ENCODE results near the gene SH3RF3.
A peak's percentile ranks its signal among the peaks of the same experiment; 100 is the strongest.

Gene SH3RF3

GRCh38 chr2:109494351-109494750, 365.3 kb downstream of the SH3RF3 start:
- ChIA-PET POLR2A (no interaction called here), CTCF (interaction anchor here (1.4 kb wide), 1 partner anchor 62 kb away, joined by 3 read pairs; no protein-coding TSS in a partner anchor)
- Histone ChIP-seq H3K9me3 (ENCODE audit: control extremely low read depth in 1 of 5, control insufficient read depth in 4 of 5, insufficient read depth in 2 of 5, low read depth in 1 of 5, low read length in 4 of 5) (no peaks in the 10 kb centered on the region), H3K4me3 (ENCODE audit: control insufficient read depth in 1 of 7, extremely low read depth in 1 of 7, insufficient read depth in 4 of 7, low read depth in 2 of 7, low read length in 6 of 7) (no peak overlapping the region), H3K27ac (ENCODE audit: insufficient read depth in 1 of 2, low read depth in 1 of 2, low read length in 2 of 2, poor library complexity in 1 of 2, severe bottlenecking in 2 of 2) (no peak overlapping the region), H3K4me1 (ENCODE audit: control extremely low read depth in 1 of 4, control insufficient read depth in 4 of 4, insufficient read depth in 4 of 4, low read length in 3 of 4) (peaks cover 0 to 16% (median 10%) of the 10 kb centered on the region in 4 experiments), H3K36me3 (ENCODE audit: control insufficient read depth in 4 of 4, insufficient read depth in 4 of 4, low read length in 3 of 4) (no peaks in the 10 kb centered on the region), H3K27me3 (replicated peaks in 2 of 5; ENCODE audit: control insufficient read depth in 4 of 5, insufficient read depth in 5 of 5, low read length in 4 of 5) (no peaks in the 10 kb centered on the region)
- no peak for DNase-seq
- 90% methylated on average over 3 of the region's 3 CpGs for WGBS (ENCODE audit: insufficient coverage)

- Histone ChIP-seq H3K27me3 (replicated peaks in 2 of 5; ENCODE audit: control insufficient read depth in 4 of 5, insufficient read depth in 5 of 5, low read length in 4 of 5) (no peaks in the 10 kb centered on the region), H3K36me3 (ENCODE audit: control insufficient read depth in 4 of 4, insufficient read depth in 4 of 4, low read length in 3 of 4) (no peaks in the 10 kb centered on the region), H3K4me3 (ENCODE audit: control insufficient read depth in 1 of 7, extremely low read depth in 1 of 7, insufficient read depth in 4 of 7, low read depth in 2 of 7, low read length in 6 of 7) (no peak overlapping the region), H3K9me3 (ENCODE audit: control extremely low read depth in 1 of 5, control insufficient read depth in 4 of 5, insufficient read depth in 2 of 5, low read depth in 1 of 5, low read length in 4 of 5) (no peaks in the 10 kb centered on the region), H3K4me1 (ENCODE audit: control extremely low read depth in 1 of 4, control insufficient read depth in 4 of 4, insufficient read depth in 4 of 4, low read length in 3 of 4) (peaks cover 0 to 30% (median 14%) of the 10 kb centered on the region in 4 experiments), H3K27ac (ENCODE audit: insufficient read depth in 1 of 2, low read depth in 1 of 2, low read length in 2 of 2, poor library complexity in 1 of 2, severe bottlenecking in 2 of 2) (no peak overlapping the region)
- CTCF ChIA-PET = interaction anchor here (0.6 to 3.0 kb wide), 3 partner anchors 13 to 185 kb away, joined by 3 to 7 read pairs (median 7); no protein-coding TSS in a partner anchor
- DNase-seq = no peak
- 96% methylated on average over 8 of the region's 8 CpGs for WGBS (ENCODE audit: insufficient coverage)
- POLR2A ChIA-PET = no interaction called here
Observed at GRCh38 chr2:109497463-109497862, 368.5 kb downstream of the SH3RF3 start.

- ChIA-PET POLR2A (no interaction called here), CTCF (interaction anchor here (0.6 to 3.0 kb wide), 3 partner anchors 10 to 186 kb away, joined by 3 to 7 read pairs (median 3); no protein-coding TSS in a partner anchor)
- no peaks in the 10 kb centered on the region for H3K36me3 ChIP-seq (ENCODE audit: control insufficient read depth in 4 of 4, insufficient read depth in 4 of 4, low read length in 3 of 4)
- 82% methylated on average over 16 of the region's 19 CpGs for WGBS (ENCODE audit: insufficient coverage)
- no peaks in the 10 kb centered on the region for H3K9me3 ChIP-seq (ENCODE audit: control extremely low read depth in 1 of 5, control insufficient read depth in 4 of 5, insufficient read depth in 2 of 5, low read depth in 1 of 5, low read length in 4 of 5)
- DNase-seq = no peak
- no peaks in the 10 kb centered on the region for H3K27me3 ChIP-seq (replicated peaks in 2 of 5; ENCODE audit: control insufficient read depth in 4 of 5, insufficient read depth in 5 of 5, low read length in 4 of 5)
- H3K27ac ChIP-seq (ENCODE audit: insufficient read depth in 1 of 2, low read depth in 1 of 2, low read length in 2 of 2, poor library complexity in 1 of 2, severe bottlenecking in 2 of 2) = no peak overlapping the region
- peaks cover 0 to 36% (median 17%) of the 10 kb centered on the region in 4 experiments for H3K4me1 ChIP-seq (ENCODE audit: control extremely low read depth in 1 of 4, control insufficient read depth in 4 of 4, insufficient read depth in 4 of 4, low read length in 3 of 4)
- no peak overlapping the region for H3K4me3 ChIP-seq (ENCODE audit: control insufficient read depth in 1 of 7, extremely low read depth in 1 of 7, insufficient read depth in 4 of 7, low read depth in 2 of 7, low read length in 6 of 7)
Observed at GRCh38 chr2:109497911-109498870, 369.2 kb downstream of the SH3RF3 start.

GRCh38 chr2:109498906-109499305, 369.9 kb downstream of the SH3RF3 start:
- CTCF ChIA-PET = interaction anchor here (0.9 to 1.2 kb wide), 3 partner anchors 9 to 20 kb away, joined by 3 read pairs; no protein-coding TSS in a partner anchor
- no peak overlapping the region for H3K27ac ChIP-seq (ENCODE audit: insufficient read depth in 1 of 2, low read depth in 1 of 2, low read length in 2 of 2, poor library complexity in 1 of 2, severe bottlenecking in 2 of 2)

GRCh38 chr2:109499566-109499965, 370.6 kb downstream of the SH3RF3 start:
- CTCF ChIA-PET = interaction anchor here (0.9 to 1.2 kb wide), 3 partner anchors 8 to 21 kb away, joined by 3 read pairs; no protein-coding TSS in a partner anchor
- no peak overlapping the region for H3K4me3 ChIP-seq (ENCODE audit: control insufficient read depth in 1 of 7, extremely low read depth in 1 of 7, insufficient read depth in 4 of 7, low read depth in 2 of 7, low read length in 6 of 7)
- H3K27ac ChIP-seq (ENCODE audit: insufficient read depth in 1 of 2, low read depth in 1 of 2, low read length in 2 of 2, poor library complexity in 1 of 2, severe bottlenecking in 2 of 2) = no peak overlapping the region
- 55% methylated on average over 3 of the region's 5 CpGs for WGBS (ENCODE audit: insufficient coverage)
- DNase-seq = peak in 2 of 3 donors; percentile 63 to 66
- POLR2A ChIA-PET = no interaction called here
- H3K9me3 ChIP-seq (ENCODE audit: control extremely low read depth in 1 of 5, control insufficient read depth in 4 of 5, insufficient read depth in 2 of 5, low read depth in 1 of 5, low read length in 4 of 5) = no peaks in the 10 kb centered on the region
- H3K4me1 ChIP-seq (ENCODE audit: control extremely low read depth in 1 of 4, control insufficient read depth in 4 of 4, insufficient read depth in 4 of 4, low read length in 3 of 4) = peaks cover 0 to 43% (median 21%) of the 10 kb centered on the region in 4 experiments
- H3K36me3 ChIP-seq (ENCODE audit: control insufficient read depth in 4 of 4, insufficient read depth in 4 of 4, low read length in 3 of 4) = no peaks in the 10 kb centered on the region
- H3K27me3 ChIP-seq (replicated peaks in 2 of 5; ENCODE audit: control insufficient read depth in 4 of 5, insufficient read depth in 5 of 5, low read length in 4 of 5) = no peaks in the 10 kb centered on the region

More at GRCh38 chr2:109498906-109499305, 369.9 kb downstream of the SH3RF3 start:
- DNase-seq = no peak
- H3K4me3 ChIP-seq (ENCODE audit: control insufficient read depth in 1 of 7, extremely low read depth in 1 of 7, insufficient read depth in 4 of 7, low read depth in 2 of 7, low read length in 6 of 7) = no peak overlapping the region
- no peaks in the 10 kb centered on the region for H3K9me3 ChIP-seq (ENCODE audit: control extremely low read depth in 1 of 5, control insufficient read depth in 4 of 5, insufficient read depth in 2 of 5, low read depth in 1 of 5, low read length in 4 of 5)
- no peaks in the 10 kb centered on the region for H3K36me3 ChIP-seq (ENCODE audit: control insufficient read depth in 4 of 4, insufficient read depth in 4 of 4, low read length in 3 of 4)
- peaks cover 0 to 43% (median 21%) of the 10 kb centered on the region in 4 experiments for H3K4me1 ChIP-seq (ENCODE audit: control extremely low read depth in 1 of 4, control insufficient read depth in 4 of 4, insufficient read depth in 4 of 4, low read length in 3 of 4)
- WGBS (ENCODE audit: insufficient coverage) = over 99% methylated on average over 15 of the region's 15 CpGs
- no peaks in the 10 kb centered on the region for H3K27me3 ChIP-seq (replicated peaks in 2 of 5; ENCODE audit: control insufficient read depth in 4 of 5, insufficient read depth in 5 of 5, low read length in 4 of 5)
- POLR2A ChIA-PET = no interaction called here

- H3K9me3 ChIP-seq (ENCODE audit: control extremely low read depth in 1 of 5, control insufficient read depth in 4 of 5, insufficient read depth in 2 of 5, low read depth in 1 of 5, low read length in 4 of 5) = no peaks in the 10 kb centered on the region
- no peak overlapping the region for H3K27ac ChIP-seq (ENCODE audit: insufficient read depth in 1 of 2, low read depth in 1 of 2, low read length in 2 of 2, poor library complexity in 1 of 2, severe bottlenecking in 2 of 2)
- DNase-seq = no peak
- 97% methylated on average over 5 of the region's 8 CpGs for WGBS (ENCODE audit: insufficient coverage)
- POLR2A ChIA-PET = no interaction called here
- H3K4me3 ChIP-seq (ENCODE audit: control insufficient read depth in 1 of 7, extremely low read depth in 1 of 7, insufficient read depth in 4 of 7, low read depth in 2 of 7, low read length in 6 of 7) = no peak overlapping the region
- H3K36me3 ChIP-seq (ENCODE audit: control insufficient read depth in 4 of 4, insufficient read depth in 4 of 4, low read length in 3 of 4) = no peaks in the 10 kb centered on the region
- peaks cover 0 to 48% (median 22%) of the 10 kb centered on the region in 4 experiments for H3K4me1 ChIP-seq (ENCODE audit: control extremely low read depth in 1 of 4, control insufficient read depth in 4 of 4, insufficient read depth in 4 of 4, low read length in 3 of 4)
- CTCF ChIA-PET = interaction anchor here (1.1 to 1.2 kb wide), 2 partner anchors 12 to 150 kb away, joined by 3 read pairs; no protein-coding TSS in a partner anchor
- no peaks in the 10 kb centered on the region for H3K27me3 ChIP-seq (replicated peaks in 2 of 5; ENCODE audit: control insufficient read depth in 4 of 5, insufficient read depth in 5 of 5, low read length in 4 of 5)
Observed at GRCh38 chr2:109500910-109501309, 371.9 kb downstream of the SH3RF3 start.

GRCh38 chr2:109501461-109501860, 372.5 kb downstream of the SH3RF3 start:
- POLR2A ChIA-PET = no interaction called here
- Histone ChIP-seq H3K27ac (ENCODE audit: insufficient read depth in 1 of 2, low read depth in 1 of 2, low read length in 2 of 2, poor library complexity in 1 of 2, severe bottlenecking in 2 of 2) (no peak overlapping the region), H3K27me3 (replicated peaks in 2 of 5; ENCODE audit: control insufficient read depth in 4 of 5, insufficient read depth in 5 of 5, low read length in 4 of 5) (no peaks in the 10 kb centered on the region), H3K9me3 (ENCODE audit: control extremely low read depth in 1 of 5, control insufficient read depth in 4 of 5, insufficient read depth in 2 of 5, low read depth in 1 of 5, low read length in 4 of 5) (no peaks in the 10 kb centered on the region), H3K4me3 (ENCODE audit: control insufficient read depth in 1 of 7, extremely low read depth in 1 of 7, insufficient read depth in 4 of 7, low read depth in 2 of 7, low read length in 6 of 7) (no peak overlapping the region), H3K36me3 (ENCODE audit: control insufficient read depth in 4 of 4, insufficient read depth in 4 of 4, low read length in 3 of 4) (no peaks in the 10 kb centered on the region), H3K4me1 (ENCODE audit: control extremely low read depth in 1 of 4, control insufficient read depth in 4 of 4, insufficient read depth in 4 of 4, low read length in 3 of 4) (peaks cover 0 to 53% (median 25%) of the 10 kb centered on the region in 4 experiments)
- CTCF ChIA-PET = interaction anchor here (1.1 to 1.2 kb wide), 2 partner anchors 12 to 151 kb away, joined by 3 read pairs; no protein-coding TSS in a partner anchor
- WGBS (ENCODE audit: insufficient coverage) = 91% methylated on average over 20 of the region's 21 CpGs
- DNase-seq = no peak

All from common myeloid progenitor, CD34-positive (primary cell).